ENCODE results near the gene MACROD2.

Gene MACROD2

GRCh38 chr20:15594158-15594695 lies 1598.9 kb downstream of the MACROD2 start:
- no peak overlapping the region for H3K4me3 ChIP-seq (ENCODE audit: low read depth, low read length)
- TF ChIP-seq CTCF (IDR thresholded peaks at IDR 0.05; ENCODE audit: borderline replicate concordance, insufficient read depth, low read depth, low read length): no peak

- H3K4me3 ChIP-seq (ENCODE audit: low read depth, low read length): no peak overlapping the region
- TF ChIP-seq CTCF (IDR thresholded peaks at IDR 0.05; ENCODE audit: borderline replicate concordance, insufficient read depth, low read depth, low read length): no peak
These were observed 1601.0 kb downstream of the MACROD2 start for GRCh38 chr20:15596220-15596890.

GRCh38 chr20:15597306-15597705 lies 1602.0 kb downstream of the MACROD2 start:
- TF ChIP-seq CTCF (IDR thresholded peaks at IDR 0.05; ENCODE audit: borderline replicate concordance, insufficient read depth, low read depth, low read length): no peak
- H3K4me3 ChIP-seq (ENCODE audit: low read depth, low read length): no peak overlapping the region

GRCh38 chr20:15599961-15600360 lies 1604.6 kb downstream of the MACROD2 start:
- H3K4me3 ChIP-seq (ENCODE audit: low read depth, low read length): no peak overlapping the region
- TF ChIP-seq CTCF (IDR thresholded peaks at IDR 0.05; ENCODE audit: borderline replicate concordance, insufficient read depth, low read depth, low read length): no peak

GRCh38 chr20:15600565-15600964 lies 1605.2 kb downstream of the MACROD2 start:
- H3K4me3 ChIP-seq (ENCODE audit: low read depth, low read length): no peak overlapping the region
- TF ChIP-seq CTCF (IDR thresholded peaks at IDR 0.05; ENCODE audit: borderline replicate concordance, insufficient read depth, low read depth, low read length): no peak

GRCh38 chr20:15603506-15603905 lies 1608.2 kb downstream of the MACROD2 start:
- TF ChIP-seq CTCF (IDR thresholded peaks at IDR 0.05; ENCODE audit: borderline replicate concordance, insufficient read depth, low read depth, low read length): no peak
- no peak overlapping the region for H3K4me3 ChIP-seq (ENCODE audit: low read depth, low read length)

Measured in GM12875 (cell line).